ENCODE measurements around the gene MYBPC3. TPM values are rescaled to one million over a fixed set of nuclear protein-coding genes. Genes with fewer than 3 reads are reported as not detected.
A peak's percentile ranks its signal among the peaks of the same experiment; 100 is the strongest.

Gene MYBPC3
- polyA plus RNA-seq, 3 donors = 0.03 to 7.8 TPM; not detected in 1

- Mint-ChIP-seq H3K36me3 (peaks cover 52 to 69% of the 10 kb centered on the region in 2 donors), H3K27me3 (ENCODE audit: low read depth in 3 of 3) (no peaks in the 10 kb centered on the region), H3K9me3 (peaks cover 0 to 5% (median 0%) of the 10 kb centered on the region in 7 donors), H3K4me1 (peaks cover 42% of the 10 kb centered on the region), H3K27ac (no peak overlapping the region), H3K4me3 (peak overlapping the region; percentile 83 to 99)
- DNase-seq = no peak
- Histone ChIP-seq H3K9ac (ENCODE audit: insufficient read depth, low read length, poor library complexity, severe bottlenecking) (peak overlapping the region; percentile 99), H3K4me2 (replicated peaks; ENCODE audit: extremely low read depth, low read length, poor library complexity, severe bottlenecking) (peak overlapping the region; percentile 97), H3K4me3 (replicated peaks in 1 of 3; ENCODE audit: low read depth in 2 of 3, low read length in 3 of 3) (peak overlapping the region in 2 of 3 experiments; percentile 97 to 99), H3K27me3 (ENCODE audit: control insufficient read depth in 2 of 2, insufficient read depth in 2 of 2, low read length in 2 of 2) (no peaks in the 10 kb centered on the region), H3K4me1 (ENCODE audit: control insufficient read depth in 1 of 2, insufficient read depth in 2 of 2, low read length in 2 of 2) (peaks cover 49 to 77% of the 10 kb centered on the region in 2 donors), H3K27ac (ENCODE audit: low read depth in 1 of 2, low read length in 2 of 2) (peak overlapping the region; percentile 96 to 97), H4K20me1 (ENCODE audit: insufficient read depth, low read length) (peaks cover 29% of the 10 kb centered on the region), H3K36me3 (replicated peaks in 1 of 2; ENCODE audit: control insufficient read depth in 1 of 2, insufficient read depth in 2 of 2, low read length in 2 of 2) (peaks cover 45 to 62% of the 10 kb centered on the region in 2 donors), H2AFZ (ENCODE audit: insufficient read depth, low read depth, low read length, poor library complexity, severe bottlenecking) (no peak overlapping the region), H3K79me2 (ENCODE audit: insufficient read depth, low read length) (peaks cover 87% of the 10 kb centered on the region), H3K9me3 (replicated peaks in 1 of 2; ENCODE audit: control insufficient read depth in 1 of 2, insufficient read depth in 1 of 2, low read length in 2 of 2) (no peaks in the 10 kb centered on the region)
- TF ChIP-seq CTCF (IDR thresholded peaks at IDR 0.05) = no peak
- intact Hi-C loops (cut with micrococcal nuclease) = no loop called here
Observed at GRCh38 chr11:47378836-47379170, 26.3 kb upstream of the MYBPC3 start.

- H4K20me1 ChIP-seq (ENCODE audit: insufficient read depth, low read length) = peaks cover 35% of the 10 kb centered on the region
- H3K4me1 ChIP-seq (ENCODE audit: control insufficient read depth in 1 of 2, insufficient read depth in 2 of 2, low read length in 2 of 2) = peaks cover 49 to 77% of the 10 kb centered on the region in 2 donors
- H3K4me3 Mint-ChIP-seq = peak within 1 kb of the TSS; percentile 98 to 99
- peak within 1 kb of the TSS; percentile 99 for H3K9ac ChIP-seq (ENCODE audit: insufficient read depth, low read length, poor library complexity, severe bottlenecking)
- peaks cover 0 to 5% (median 0%) of the 10 kb centered on the region in 7 donors for H3K9me3 Mint-ChIP-seq
- intact Hi-C loops (cut with micrococcal nuclease) = no loop called here
- peak within 1 kb of the TSS; percentile 84 to 99 (median 97) for H3K4me3 ChIP-seq (replicated peaks in 1 of 3; ENCODE audit: low read depth in 2 of 3, low read length in 3 of 3)
- H3K9me3 ChIP-seq (replicated peaks in 1 of 2; ENCODE audit: control insufficient read depth in 1 of 2, insufficient read depth in 1 of 2, low read length in 2 of 2) = no peaks in the 10 kb centered on the region
- peaks cover 46 to 64% of the 10 kb centered on the region in 2 donors for H3K36me3 ChIP-seq (replicated peaks in 1 of 2; ENCODE audit: control insufficient read depth in 1 of 2, insufficient read depth in 2 of 2, low read length in 2 of 2)
- peaks cover 41% of the 10 kb centered on the region for H3K4me1 Mint-ChIP-seq
- no peak within 1 kb of the TSS for H2AFZ ChIP-seq (ENCODE audit: insufficient read depth, low read depth, low read length, poor library complexity, severe bottlenecking)
- peaks cover 55 to 69% of the 10 kb centered on the region in 2 donors for H3K36me3 Mint-ChIP-seq
- DNase-seq = peak; percentile 94 to 97 (median 97)
- H3K79me2 ChIP-seq (ENCODE audit: insufficient read depth, low read length) = peaks cover 87% of the 10 kb centered on the region
- no peaks in the 10 kb centered on the region for H3K27me3 Mint-ChIP-seq (ENCODE audit: low read depth in 3 of 3)
- H3K27ac Mint-ChIP-seq = no peak within 1 kb of the TSS
- H3K27ac ChIP-seq (ENCODE audit: low read depth in 1 of 2, low read length in 2 of 2) = peak within 1 kb of the TSS; percentile 96 to 97
- H3K27me3 ChIP-seq (ENCODE audit: control insufficient read depth in 2 of 2, insufficient read depth in 2 of 2, low read length in 2 of 2) = no peaks in the 10 kb centered on the region
- TF ChIP-seq CTCF (IDR thresholded peaks at IDR 0.05) = no peak
- H3K4me2 ChIP-seq (replicated peaks; ENCODE audit: extremely low read depth, low read length, poor library complexity, severe bottlenecking) = peak within 1 kb of the TSS; percentile 97
- WGBS (ENCODE audit: insufficient coverage) = under 1% methylated on average over 26 of the region's 31 CpGs
Observed at GRCh38 chr11:47378010-47378835, 25.7 kb upstream of the MYBPC3 start, which contains the start of gene SPI1. SPI1 (minus strand) TSS chr11:47378547; CDS start chr11:47378353, 194 bp downstream.

Data from CD14-positive monocyte (primary cell).